Anterior cingulate cortex (tissue), 58 donors: Measurements from ENCODE around the gene ZFX.

Source experiments
- DNase-seq, 58 donors: peaks; one replicate each; lab custom pipeline; 2025; lab: John Stamatoyannopoulos, UW

Gene ZFX

GRCh38 chrX:24198101-24198500 lies 48.6 kb downstream of the ZFX start:
- no peak for DNase-seq

GRCh38 chrX:24200133-24200532 lies 50.6 kb downstream of the ZFX start:
- no peak for DNase-seq

- DNase-seq: no peak
Observed at GRCh38 chrX:24201216-24201615, 51.7 kb downstream of the ZFX start.

- no peak for DNase-seq
Observed at GRCh38 chrX:24202465-24203031, 53.0 kb downstream of the ZFX start.

GRCh38 chrX:24203072-24203808 lies 53.7 kb downstream of the ZFX start:
- DNase-seq: no peak

- DNase-seq: no peak
Observed at GRCh38 chrX:24204331-24204730, 54.8 kb downstream of the ZFX start.

GRCh38 chrX:24204958-24205357 lies 55.4 kb downstream of the ZFX start:
- no peak for DNase-seq

GRCh38 chrX:24207826-24208225 lies 58.3 kb downstream of the ZFX start:
- DNase-seq: no peak

- DNase-seq: no peak
Observed at GRCh38 chrX:24208496-24209240, 59.1 kb downstream of the ZFX start.

GRCh38 chrX:24210190-24210589 lies 60.7 kb downstream of the ZFX start:
- DNase-seq: no peak

GRCh38 chrX:24214568-24214967 lies 65.0 kb downstream of the ZFX start:
- no peak for DNase-seq

- DNase-seq: no peak
Observed at GRCh38 chrX:24215272-24215671, 65.7 kb downstream of the ZFX start.

- no peak for DNase-seq
Observed at GRCh38 chrX:24216037-24216436, 66.5 kb downstream of the ZFX start.

- no peak for DNase-seq
Observed at GRCh38 chrX:24216827-24217226, 67.3 kb downstream of the ZFX start.

GRCh38 chrX:24219320-24219719 lies 69.8 kb downstream of the ZFX start:
- no peak for DNase-seq

GRCh38 chrX:24221872-24222271 lies 72.3 kb downstream of the ZFX start:
- no peak for DNase-seq

GRCh38 chrX:24225265-24225664 lies 75.7 kb downstream of the ZFX start:
- DNase-seq: no peak

GRCh38 chrX:24226176-24226575 lies 76.6 kb downstream of the ZFX start:
- no peak for DNase-seq

GRCh38 chrX:24228596-24228995 lies 79.1 kb downstream of the ZFX start:
- DNase-seq: no peak

- DNase-seq: no peak
Observed at GRCh38 chrX:24229400-24229879, 79.9 kb downstream of the ZFX start.

GRCh38 chrX:24229976-24230375 lies 80.4 kb downstream of the ZFX start:
- DNase-seq: no peak

GRCh38 chrX:24231131-24231540 lies 81.6 kb downstream of the ZFX start:
- peak in 2 of 58 donors; percentile 0 to 13 for DNase-seq
